Tibial artery (tissue), 4 donors: ENCODE results near the gene ANP32A.

Experiments used
- DNase-seq, 2 donors: peaks; one replicate each; pipeline ENCODE4 v3.0.0-alpha.2; 2019
- H3K27ac ChIP-seq, 2 donors: fragments of 200-600 bp; sonication (generic) in 1 of 2; 1 replicate in 1 of 2; 2 replicates in 1 of 2; pipeline ENCODE4 v1.5.1; 2018 to 2019; ENCODE audit warnings: mild to moderate bottlenecking in 1 of 2
- H3K27me3 ChIP-seq, 2 donors: fragments of 200-600 bp; sonication (generic) in 1 of 2; one replicate each; pipeline versions ENCODE4 v1.5.1 to v1.6.0; 2016 to 2019
- H3K36me3 ChIP-seq, 3 donors: fragments of 200-600 bp; sonication (generic) in 2 of 3; one replicate each; pipeline ENCODE4 v1.5.1; 2016 to 2019; ENCODE audit warnings: mild to moderate bottlenecking in 2 of 3
- H3K4me1 ChIP-seq, 4 donors: fragments of 200-600 bp; sonication (generic) in 2 of 4; 1 replicate in 3 of 4; 2 replicates in 1 of 4; pipeline ENCODE4 v1.5.1; 2016 to 2019
- H3K4me3 ChIP-seq, 2 donors: fragments of 200-600 bp; sonication (generic) in 1 of 2; 1 replicate in 1 of 2; 2 replicates in 1 of 2; pipeline ENCODE4 v1.5.1; 2018 to 2019; ENCODE audit warnings: mild to moderate bottlenecking in 2 of 2
- H3K9me3 ChIP-seq, 3 donors: fragments of 200-600 bp; sonication (generic) in 1 of 3; one replicate each; pipeline ENCODE4 v1.5.1; 2016 to 2019
- CTCF ChIP-seq, 2 experiments: fragments of 200-600 bp in 1 of 2; fragments of 450-650 bp in 1 of 2; IDR thresholded peaks; one replicate each; pipeline ENCODE4 v1.5.1; 2017 to 2019; ENCODE audit warnings: antibody characterized with exemption in 2 of 2, mild to moderate bottlenecking in 1 of 2, moderate library complexity in 1 of 2
- intact Hi-C: fragments of 100-400 bp; cut with DNase I; formaldehyde crosslinking; loops from one replicate; pipeline ENCODE4 v1.15.0; 2023; ENCODE audit warnings: low total_unique reads

The ANP32A gene

GRCh38 chr15:68829068-68829467 lies 8.4 kb upstream of the ANP32A start:
- no peaks in the 10 kb centered on the region for H3K36me3 ChIP-seq
- H3K4me3 ChIP-seq: no peak overlapping the region
- H3K27me3 ChIP-seq: peaks cover 0 to 8% of the 10 kb centered on the region in 2 donors
- no peaks in the 10 kb centered on the region for H3K9me3 ChIP-seq
- H3K4me1 ChIP-seq: no peaks in the 10 kb centered on the region
- intact Hi-C loops: no loop called here
- peak; percentile 23 to 37 for TF ChIP-seq CTCF (IDR thresholded peaks at IDR 0.05)
- H3K27ac ChIP-seq: no peak overlapping the region
- no peak for DNase-seq

GRCh38 chr15:68823561-68823960 lies 2.9 kb upstream of the ANP32A start:
- TF ChIP-seq CTCF (IDR thresholded peaks at IDR 0.05): no peak
- H3K9me3 ChIP-seq: no peaks in the 10 kb centered on the region
- no peaks in the 10 kb centered on the region for H3K36me3 ChIP-seq
- H3K27ac ChIP-seq: no peak overlapping the region
- H3K4me1 ChIP-seq: peaks cover 0 to 11% (median 7%) of the 10 kb centered on the region in 4 donors
- H3K27me3 ChIP-seq: no peaks in the 10 kb centered on the region
- H3K4me3 ChIP-seq: no peak overlapping the region
- intact Hi-C loops: no loop called here
- no peak for DNase-seq

- H3K4me3 ChIP-seq: no peak overlapping the region
- intact Hi-C loops: no loop called here
- H3K27me3 ChIP-seq: no peaks in the 10 kb centered on the region
- no peak for TF ChIP-seq CTCF (IDR thresholded peaks at IDR 0.05)
- H3K27ac ChIP-seq: no peak overlapping the region
- H3K36me3 ChIP-seq: no peaks in the 10 kb centered on the region
- DNase-seq: no peak
- H3K9me3 ChIP-seq: no peaks in the 10 kb centered on the region
- peaks cover 0 to 11% (median 7%) of the 10 kb centered on the region in 4 donors for H3K4me1 ChIP-seq
These were observed 2.1 kb upstream of the ANP32A start for GRCh38 chr15:68822818-68823217.

- no peaks in the 10 kb centered on the region for H3K27me3 ChIP-seq
- no peak for DNase-seq
- H3K4me1 ChIP-seq: peaks cover 0 to 11% (median 8%) of the 10 kb centered on the region in 4 donors
- intact Hi-C loops: no loop called here
- H3K4me3 ChIP-seq: peak overlapping the region; percentile 78 to 93
- H3K27ac ChIP-seq: peak overlapping the region in 1 of 2 donors; percentile 97
- no peak for TF ChIP-seq CTCF (IDR thresholded peaks at IDR 0.05)
- no peaks in the 10 kb centered on the region for H3K9me3 ChIP-seq
- no peaks in the 10 kb centered on the region for H3K36me3 ChIP-seq
These were observed 1.2 kb upstream of the ANP32A start for GRCh38 chr15:68821841-68822381.

GRCh38 chr15:68821190-68821840 lies 620 bp upstream of the ANP32A start:
- no peak for TF ChIP-seq CTCF (IDR thresholded peaks at IDR 0.05)

More at GRCh38 chr15:68821190-68821840, 620 bp upstream of the ANP32A start:
- intact Hi-C loops: no loop called here
- DNase-seq: no peak
- Histone ChIP-seq H3K27ac (peak overlapping the region; percentile 97 to 99), H3K4me1 (peaks cover 0 to 16% (median 14%) of the 10 kb centered on the region in 4 donors), H3K27me3 (no peaks in the 10 kb centered on the region), H3K9me3 (no peaks in the 10 kb centered on the region), H3K4me3 (peak overlapping the region; percentile 78 to 93), H3K36me3 (no peaks in the 10 kb centered on the region)
